Epithelial cell of proximal tubule (primary cell): ENCODE results near the gene ANKRD55. TPM values are rescaled to one million over a fixed set of nuclear protein-coding genes. Genes with fewer than 3 reads are reported as not detected.
"Not testable (repeated sequence)": the region's sequence is repeated elsewhere in the genome, so short reads cannot be mapped to it uniquely, and the experiment has no call there.

ENCODE experiments used
- DNase-seq: peaks from one replicate; pipeline ENCODE4 v3.0.0-alpha.2; 2011; ENCODE audit warnings: low read depth
- H3K4me3 ChIP-seq: 2 replicates; pipeline ENCODE4 v1.5.1; 2011; ENCODE audit warnings: low read depth, mild to moderate bottlenecking, low read length
- total RNA-seq: library from RNA; depleted of rRNA; stranded (reverse); fragments of >200 nt; gene quantifications from 2 replicates; pipeline ENCODE4 v1.2.3, GENCODE V29; 2015
- TF ChIP-seq, protein P1 (sequence below): conservative IDR thresholded peaks from 2 replicates; pipeline ENCODE4 v1.5.1; 2012; ENCODE audit warnings: low read depth, mild to moderate bottlenecking, low read length

ANKRD55 gene
- total RNA-seq, 1 donor from 2014 or later, result not detected

DNA sequence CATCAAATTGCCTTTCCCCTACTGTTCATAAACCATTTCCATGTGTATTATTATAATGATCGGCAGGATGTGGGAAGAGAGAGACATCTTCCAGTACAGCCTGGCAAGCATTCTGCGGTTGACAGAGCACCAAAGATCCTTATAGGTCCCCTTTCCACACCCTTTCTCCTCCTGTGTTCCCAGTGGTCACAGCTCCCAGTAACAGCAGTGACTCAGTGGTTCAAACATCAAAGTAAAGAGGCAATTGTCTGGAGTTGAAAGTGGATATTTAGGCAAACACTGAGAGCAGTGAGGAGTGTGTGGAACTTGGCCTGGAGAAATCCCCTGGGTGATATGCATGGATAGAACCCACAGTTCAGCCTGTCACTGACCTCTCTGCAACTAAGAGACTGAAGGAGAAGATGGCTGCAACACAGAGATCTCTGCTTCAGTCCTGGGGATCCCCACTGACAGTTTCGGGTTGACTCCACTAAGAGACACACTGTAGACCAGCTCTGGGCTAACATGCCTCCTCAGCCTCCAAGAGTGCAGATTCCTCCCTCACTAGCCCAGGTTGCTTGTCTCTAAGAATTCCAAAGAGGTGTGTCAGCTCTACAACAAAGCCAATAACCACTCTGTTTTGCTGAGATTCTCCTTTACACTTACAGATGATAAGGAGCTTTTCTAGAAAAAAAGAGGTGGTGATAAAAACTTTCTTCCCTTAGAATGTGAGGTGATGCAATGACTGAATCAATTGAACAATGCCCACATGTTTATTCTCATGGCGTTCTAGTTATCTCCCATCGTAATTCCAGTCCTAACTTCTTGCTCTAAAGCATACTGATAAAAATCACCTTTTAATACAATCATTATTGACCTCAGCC, 143.9 kb downstream of the ANKRD55 start:
- TF ChIP-seq, protein P1, sequence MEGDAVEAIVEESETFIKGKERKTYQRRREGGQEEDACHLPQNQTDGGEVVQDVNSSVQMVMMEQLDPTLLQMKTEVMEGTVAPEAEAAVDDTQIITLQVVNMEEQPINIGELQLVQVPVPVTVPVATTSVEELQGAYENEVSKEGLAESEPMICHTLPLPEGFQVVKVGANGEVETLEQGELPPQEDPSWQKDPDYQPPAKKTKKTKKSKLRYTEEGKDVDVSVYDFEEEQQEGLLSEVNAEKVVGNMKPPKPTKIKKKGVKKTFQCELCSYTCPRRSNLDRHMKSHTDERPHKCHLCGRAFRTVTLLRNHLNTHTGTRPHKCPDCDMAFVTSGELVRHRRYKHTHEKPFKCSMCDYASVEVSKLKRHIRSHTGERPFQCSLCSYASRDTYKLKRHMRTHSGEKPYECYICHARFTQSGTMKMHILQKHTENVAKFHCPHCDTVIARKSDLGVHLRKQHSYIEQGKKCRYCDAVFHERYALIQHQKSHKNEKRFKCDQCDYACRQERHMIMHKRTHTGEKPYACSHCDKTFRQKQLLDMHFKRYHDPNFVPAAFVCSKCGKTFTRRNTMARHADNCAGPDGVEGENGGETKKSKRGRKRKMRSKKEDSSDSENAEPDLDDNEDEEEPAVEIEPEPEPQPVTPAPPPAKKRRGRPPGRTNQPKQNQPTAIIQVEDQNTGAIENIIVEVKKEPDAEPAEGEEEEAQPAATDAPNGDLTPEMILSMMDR, result no peak
- no peak overlapping the region for H3K4me3 ChIP-seq
- DNase-seq, result peak; percentile 68

DNA sequence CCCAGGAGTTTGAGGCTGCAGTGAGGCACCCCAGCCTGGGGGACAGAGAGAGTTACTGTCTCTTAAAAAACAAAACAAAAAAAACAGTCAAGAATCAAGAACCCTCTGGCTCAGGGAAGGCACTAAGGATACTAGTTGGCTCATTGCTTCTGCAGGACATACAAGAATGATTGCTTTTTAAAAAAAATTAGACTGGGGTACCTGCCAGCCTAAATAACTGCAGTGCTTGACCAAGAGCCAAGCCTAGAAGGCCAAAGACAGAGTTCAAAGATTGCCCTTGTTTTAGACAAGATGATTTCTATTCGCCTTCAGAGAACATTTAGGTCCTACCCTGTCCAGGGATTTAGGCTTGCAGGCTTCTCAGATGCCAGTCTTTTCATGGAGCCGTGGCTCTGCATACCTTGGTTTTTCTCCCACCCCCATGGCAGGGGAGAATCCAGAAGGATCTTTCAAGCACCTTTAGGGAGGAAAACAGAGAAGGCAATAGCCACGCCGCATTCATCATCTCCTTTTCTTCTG, 144.6 kb downstream of the ANKRD55 start:
- no peak overlapping the region for H3K4me3 ChIP-seq
- DNase-seq, result no peak
- TF ChIP-seq, protein P1, result no peak

DNA sequence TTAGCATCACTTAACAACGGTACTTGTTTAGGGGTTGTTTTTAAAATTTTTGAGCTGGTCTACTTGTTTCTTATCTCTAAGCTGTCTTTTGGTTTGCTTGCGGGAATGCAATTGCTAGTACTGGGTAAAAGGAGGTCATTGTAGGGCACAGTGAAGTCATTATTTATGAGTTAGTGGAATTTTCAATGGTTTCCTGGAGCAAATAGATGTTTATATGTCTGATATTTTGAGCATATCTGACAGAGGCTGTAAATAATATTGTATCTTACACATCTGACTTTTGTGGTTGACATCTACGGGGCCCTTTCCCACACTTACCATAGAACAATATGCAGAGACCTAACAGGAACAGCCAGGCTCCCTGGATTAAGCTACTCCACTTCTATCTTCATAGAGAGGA, 147.9 kb downstream of the ANKRD55 start:
- no peak for DNase-seq
- no peak overlapping the region for H3K4me3 ChIP-seq
- TF ChIP-seq, protein P1, result no peak

DNA sequence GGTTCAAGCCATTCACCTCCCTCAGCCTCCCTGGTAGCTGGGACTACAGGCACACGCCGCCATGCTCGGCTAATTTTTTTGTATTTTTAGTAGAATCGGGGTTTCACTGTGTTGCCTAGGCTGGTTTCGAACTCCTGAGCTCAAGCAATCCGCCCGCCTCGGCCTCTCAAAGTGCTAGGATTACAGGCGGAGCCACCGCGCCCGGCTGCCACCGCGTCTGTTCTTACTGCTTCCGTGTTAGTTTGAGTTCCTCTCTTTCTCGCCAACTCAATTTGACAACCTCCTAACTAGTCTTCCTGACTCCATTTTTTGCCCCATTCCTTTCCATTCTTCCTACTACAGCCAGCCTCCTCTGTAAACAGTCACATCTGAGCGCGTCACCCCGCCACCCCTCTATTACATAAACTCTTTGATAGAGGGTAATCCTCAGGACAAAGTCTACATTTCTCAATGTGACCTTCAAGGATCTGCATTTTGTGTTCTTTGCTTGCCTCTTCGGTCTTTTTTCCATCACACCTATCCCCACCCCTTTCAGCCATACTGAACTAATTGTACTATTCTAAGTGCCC, 149.8 kb downstream of the ANKRD55 start:
- no peak for DNase-seq
- no peak overlapping the region for H3K4me3 ChIP-seq
- TF ChIP-seq, protein P1, result no peak

DNA sequence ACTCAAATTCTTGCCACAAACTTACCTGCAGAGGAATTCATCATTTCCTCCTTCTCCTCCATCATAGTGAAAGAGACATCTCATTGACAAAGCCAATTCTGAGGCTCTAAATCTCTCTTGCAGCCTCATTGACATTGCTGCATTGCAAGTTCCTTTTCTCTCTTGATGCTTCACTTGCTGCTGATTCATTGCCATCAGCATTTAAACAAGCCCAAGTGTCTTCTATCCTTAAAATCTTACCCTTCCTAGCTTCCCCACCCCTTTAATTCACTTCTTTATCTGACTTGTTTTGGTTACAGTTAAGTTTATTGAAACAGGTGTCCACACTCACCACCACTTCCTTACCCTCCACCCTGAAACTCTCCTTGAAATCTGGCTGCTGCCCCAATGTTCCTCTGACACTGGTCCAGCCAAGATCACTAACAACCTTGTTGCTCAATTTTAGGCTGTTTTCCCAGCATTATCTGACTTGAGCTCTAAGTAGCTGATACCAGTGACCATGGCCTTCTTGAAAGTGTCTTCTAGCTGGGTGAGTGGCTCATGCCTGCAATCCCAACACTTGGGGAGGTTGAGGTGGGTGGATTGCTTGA, 152.0 kb downstream of the ANKRD55 start:
- not testable (repeated sequence) for DNase-seq

DNA sequence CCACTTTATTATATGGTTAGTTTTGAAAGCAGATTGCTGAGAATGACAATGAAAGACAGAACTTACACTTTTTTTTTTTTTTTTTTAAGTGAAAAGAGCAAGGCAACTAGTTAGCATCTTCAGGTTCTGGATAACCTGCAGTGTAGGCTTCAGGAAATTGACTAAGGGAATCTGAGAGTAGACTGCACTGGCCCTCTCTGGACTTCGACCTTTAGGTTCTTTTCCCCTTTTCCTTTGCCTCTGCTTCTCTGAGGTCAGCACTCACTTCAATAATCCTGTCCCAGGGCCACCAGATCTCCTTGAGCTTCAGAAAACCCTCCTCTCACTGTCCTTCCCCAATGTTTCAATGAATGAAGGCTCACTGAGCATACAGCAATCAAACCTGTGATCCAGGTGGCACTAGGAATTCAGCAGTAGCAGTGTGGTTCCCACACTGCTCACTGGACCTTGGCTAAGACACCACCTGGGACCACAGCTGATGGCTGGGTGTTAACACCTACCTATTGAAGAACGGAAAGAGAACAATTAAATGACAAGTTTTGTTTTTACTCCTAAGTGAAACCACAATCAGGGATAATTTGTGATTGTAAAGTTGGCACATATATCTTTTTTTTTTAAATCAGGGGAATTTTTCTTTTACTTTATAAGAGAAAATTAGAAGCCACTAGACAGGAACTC, 152.6 kb downstream of the ANKRD55 start:
- no peak for DNase-seq
- TF ChIP-seq, protein P1, result no peak
- no peak overlapping the region for H3K4me3 ChIP-seq

More for the DNA sequence above, 152.0 kb downstream of the ANKRD55 start:
- H3K4me3 ChIP-seq, result not testable (repeated sequence)

DNA sequence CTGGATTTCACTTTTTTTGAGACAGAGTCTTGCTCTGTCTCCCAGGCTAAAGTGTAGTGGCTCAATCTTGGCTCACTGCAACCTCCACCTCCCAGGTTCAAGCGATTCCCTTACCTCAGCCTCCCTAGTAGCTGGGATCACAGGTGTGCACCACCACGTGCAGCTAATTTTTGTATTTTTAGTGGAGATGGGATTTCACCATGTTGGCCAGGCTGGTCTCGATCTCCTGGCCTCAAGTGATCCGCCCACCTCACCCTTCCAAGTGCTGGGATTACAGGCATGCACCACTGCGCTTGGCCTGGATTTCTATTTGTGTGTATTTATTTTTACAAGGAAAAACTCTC, 154.0 kb downstream of the ANKRD55 start:
- not testable (repeated sequence) for DNase-seq, H3K4me3 ChIP-seq
